Measurements from ENCODE around the gene SUN2. TPM values are rescaled to one million over a fixed set of nuclear protein-coding genes. Genes with fewer than 3 reads are reported as not detected.

Gene SUN2
- total RNA-seq, 1 donor from 2014 or later, result 130 TPM

DNA sequence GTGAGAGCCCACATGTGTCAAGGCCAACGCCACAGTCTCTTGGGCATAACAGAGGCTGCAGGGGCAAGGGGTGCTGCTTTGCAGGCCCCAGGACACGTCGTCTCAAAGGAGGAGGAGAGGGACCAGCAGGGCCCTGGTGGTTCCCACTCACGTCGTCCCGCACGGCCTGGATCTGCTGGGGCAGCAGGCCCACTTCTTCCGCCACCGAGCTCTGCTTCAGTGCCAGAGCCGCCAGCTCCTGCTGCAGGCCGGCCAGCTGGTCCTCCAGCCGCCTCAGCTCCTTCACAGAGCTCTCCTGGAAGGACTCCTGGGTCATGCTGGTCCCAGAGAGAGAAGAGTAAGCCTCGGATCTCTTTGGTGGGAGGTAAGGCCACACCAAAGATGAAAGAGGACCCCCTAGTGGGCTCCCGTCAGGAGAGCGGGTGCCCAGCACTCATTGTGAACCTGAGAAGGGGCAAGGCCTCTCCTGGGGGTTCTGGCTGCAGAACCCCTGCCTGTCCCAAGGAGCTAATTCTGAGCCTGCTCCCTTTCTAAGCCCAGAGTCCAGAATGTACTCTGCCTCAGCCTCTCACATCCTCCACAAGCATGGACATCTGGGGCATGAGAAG is 15.6 kb downstream of the SUN2 start:
- DNase-seq (ENCODE audit: low spot score), result no peak

GRCh38 chr22:38739300-38740055 is 16.3 kb downstream of the SUN2 start:
- intact Hi-C loops (cut with DNase I), result no loop called here
- DNase-seq (ENCODE audit: low spot score), result no peak

More for the DNA sequence above, 15.6 kb downstream of the SUN2 start:
- intact Hi-C loops (cut with DNase I), result no loop called here

DNA sequence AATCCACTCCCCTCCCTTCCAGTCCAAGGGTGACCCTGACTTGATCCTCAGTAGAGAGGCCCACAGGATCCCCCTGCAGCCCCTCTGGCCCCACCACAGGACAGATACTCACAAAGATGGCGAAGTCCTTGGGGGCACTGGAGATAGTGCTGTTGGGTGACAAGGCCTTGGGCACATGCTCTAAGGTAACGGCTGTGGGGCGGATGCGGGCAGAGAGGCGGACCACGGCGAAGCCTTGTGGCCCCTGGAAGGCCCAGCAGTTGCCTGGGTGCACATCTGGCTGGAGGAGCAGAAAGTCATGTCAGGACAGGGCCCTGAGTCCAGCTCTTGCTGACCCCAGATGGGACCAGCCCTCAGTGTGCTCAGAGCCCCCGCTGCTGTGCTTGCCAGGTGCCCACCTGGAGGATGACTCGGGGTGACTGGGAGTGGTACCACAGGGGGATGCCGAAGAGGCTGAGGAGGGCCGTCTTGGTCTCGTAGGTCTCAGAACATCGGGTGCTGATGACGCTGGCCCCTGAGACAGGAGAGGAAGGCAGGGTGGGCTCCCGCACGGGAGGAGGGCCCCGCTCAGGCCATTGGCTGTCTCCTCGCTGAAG is 17.2 kb downstream of the SUN2 start:
- no peak for DNase-seq (ENCODE audit: low spot score)
- intact Hi-C loops (cut with DNase I), result no loop called here

GRCh38 chr22:38737302-38738060 is 18.3 kb downstream of the SUN2 start:
- no peak for DNase-seq (ENCODE audit: low spot score)
- intact Hi-C loops (cut with DNase I), result no loop called here

DNA sequence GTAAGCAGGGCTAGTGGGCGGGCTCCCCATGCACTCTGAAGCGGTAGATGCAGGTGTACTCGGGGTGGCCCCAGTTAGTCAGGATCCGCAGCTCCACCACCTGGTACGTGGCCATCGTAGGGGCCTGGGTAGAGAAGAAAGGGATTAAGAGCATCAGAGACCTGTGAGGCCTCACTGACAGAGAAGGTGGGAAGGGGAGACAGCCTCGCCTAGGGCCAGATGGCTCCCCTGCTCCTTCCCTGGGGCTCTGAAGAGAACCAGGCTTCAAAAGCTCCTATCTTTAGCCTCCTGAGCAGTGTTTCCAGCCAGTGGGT is 19.6 kb downstream of the SUN2 start:
- intact Hi-C loops (cut with DNase I), result no loop called here
- no peak for DNase-seq (ENCODE audit: low spot score)

GRCh38 chr22:38735465-38736256 is 20.1 kb downstream of the SUN2 start:
- DNase-seq (ENCODE audit: low spot score), result no peak
- intact Hi-C loops (cut with DNase I), result no loop called here

GRCh38 chr22:38735126-38735464 is 20.7 kb downstream of the SUN2 start:
- intact Hi-C loops (cut with DNase I), result no loop called here
- no peak for DNase-seq (ENCODE audit: low spot score)

- intact Hi-C loops (cut with DNase I), result no loop called here
- DNase-seq (ENCODE audit: low spot score), result no peak
These were observed 21.2 kb downstream of the SUN2 start for GRCh38 chr22:38734421-38735100.

- intact Hi-C loops (cut with DNase I), result no loop called here
- DNase-seq (ENCODE audit: low spot score), result no peak
These were observed 21.9 kb downstream of the SUN2 start for GRCh38 chr22:38733724-38734381.

GRCh38 chr22:38733329-38733723 is 22.5 kb downstream of the SUN2 start:
- intact Hi-C loops (cut with DNase I), result no loop called here
- no peak for DNase-seq (ENCODE audit: low spot score)

GRCh38 chr22:38732251-38732815 is 23.5 kb downstream of the SUN2 start:
- intact Hi-C loops (cut with DNase I), result no loop called here
- no peak for DNase-seq (ENCODE audit: low spot score)

DNA sequence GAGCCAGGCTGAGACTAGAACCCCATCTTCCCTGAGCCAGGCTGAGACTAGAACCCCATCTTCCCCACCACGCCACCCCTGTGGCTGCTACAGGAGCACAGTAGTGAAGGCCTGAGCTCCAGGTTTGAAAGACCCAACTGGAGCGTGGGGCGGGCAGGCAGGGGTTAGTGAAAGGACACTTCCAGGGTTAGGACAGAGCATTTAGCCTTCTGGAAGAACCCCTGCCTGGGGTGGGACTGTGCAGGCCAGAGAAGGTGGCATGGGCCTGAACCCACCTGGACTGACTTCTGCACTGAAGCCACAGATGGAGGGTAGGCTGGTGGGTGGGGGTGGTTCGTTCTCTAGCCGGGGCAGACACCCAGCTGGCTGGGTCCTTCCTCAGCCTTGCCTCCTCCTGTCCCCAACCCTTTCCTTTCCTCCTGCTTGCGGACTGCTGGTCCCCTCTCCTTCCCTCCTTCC is 24.1 kb downstream of the SUN2 start:
- intact Hi-C loops (cut with DNase I), result no loop called here
- DNase-seq (ENCODE audit: low spot score), result no peak

- DNase-seq (ENCODE audit: low spot score), result no peak
- intact Hi-C loops (cut with DNase I), result no loop called here
These were observed 25.4 kb downstream of the SUN2 start for GRCh38 chr22:38730411-38730871.

DNA sequence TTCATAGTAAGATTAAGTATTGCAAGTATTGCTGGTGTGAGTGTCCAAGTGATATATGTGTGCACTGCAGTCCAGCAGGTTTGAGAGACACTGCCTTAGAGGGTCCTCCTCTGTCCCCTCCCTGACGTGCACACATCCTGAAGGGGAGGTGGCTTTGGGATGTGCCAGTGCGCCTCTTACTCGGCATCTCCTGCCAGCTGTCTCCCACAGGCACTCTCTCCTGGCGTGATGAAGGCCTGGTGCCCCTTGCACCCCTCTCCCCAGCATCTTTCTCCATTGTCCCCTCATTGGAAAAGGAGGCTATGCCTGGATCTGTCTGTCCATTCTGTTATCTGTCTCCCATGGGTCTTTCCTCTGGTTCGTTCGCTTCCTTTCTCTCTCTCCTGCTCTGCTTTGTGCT is 25.9 kb downstream of the SUN2 start:
- no peak for DNase-seq (ENCODE audit: low spot score)
- intact Hi-C loops (cut with DNase I), result no loop called here

DNA sequence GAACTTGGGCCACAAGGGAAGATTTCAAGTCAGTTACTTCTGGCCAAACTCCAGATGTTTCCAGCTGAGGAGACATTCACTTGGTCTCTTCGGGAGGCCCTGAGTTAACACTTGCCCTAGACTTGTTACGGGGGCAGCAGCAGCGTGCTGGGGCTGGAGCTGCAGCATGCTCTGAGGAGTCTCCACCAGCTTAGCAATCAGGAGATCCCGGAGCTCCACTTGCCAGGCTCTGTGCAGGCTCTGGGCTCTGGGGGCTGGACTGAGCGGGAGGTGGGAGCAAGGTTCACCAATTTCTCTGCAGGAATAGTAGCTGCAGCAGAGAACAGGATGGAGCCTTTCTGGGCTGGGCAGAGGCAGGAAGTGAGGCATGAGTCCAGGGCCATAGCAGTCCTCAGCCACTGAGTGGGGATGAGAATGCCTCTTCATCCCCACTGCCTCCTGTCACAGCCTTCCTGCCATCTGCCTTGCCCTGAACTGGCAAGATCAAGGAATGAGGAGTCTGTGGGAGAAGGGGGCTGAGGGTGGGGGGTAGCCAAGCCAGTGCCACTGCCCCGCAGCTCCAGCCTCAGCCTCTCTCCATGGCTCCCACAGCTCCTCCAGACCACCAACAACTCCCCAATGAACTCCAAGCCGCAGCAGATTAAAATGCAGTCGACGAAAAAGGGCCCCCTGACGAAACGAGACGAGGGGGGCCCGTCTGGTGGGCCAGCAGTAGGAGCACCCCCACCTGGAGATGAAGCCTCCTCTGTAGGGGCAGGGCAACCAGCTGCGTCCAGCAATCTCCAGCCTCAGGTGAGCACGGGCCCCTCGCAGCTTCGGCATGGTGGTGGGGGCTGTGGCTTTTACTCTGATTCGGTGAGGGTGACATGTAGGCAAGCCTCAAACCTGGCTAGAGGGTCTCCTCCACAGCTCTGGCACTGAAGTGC is 26.7 kb downstream of the SUN2 start:
- intact Hi-C loops (cut with DNase I), result no loop called here
- no peak for DNase-seq (ENCODE audit: low spot score)

GRCh38 chr22:38727530-38728451 is 28.0 kb downstream of the SUN2 start:
- intact Hi-C loops (cut with DNase I), result no loop called here
- no peak for DNase-seq (ENCODE audit: low spot score)
